Left renal pelvis (tissue), 4 donors: ENCODE data around the gene IGFN1. TPM values are rescaled to one million over a fixed set of nuclear protein-coding genes. Genes with fewer than 3 reads are reported as not detected.

ENCODE experiments used
- DNase-seq, 4 donors: peaks; one replicate each; pipeline ENCODE4 v3.0.0-alpha.2; 2013; ENCODE audit warnings: low read depth in 4 of 4, low spot score in 3 of 4
- polyA plus RNA-seq, 4 donors: library from polyadenylated mRNA; unstranded; fragments of 120-200 nt; gene quantifications; one replicate each; pipeline ENCODE4 v1.2.1, GENCODE V29; 2013; ENCODE audit not compliant: insufficient read length in 4 of 4

IGFN1 gene
- 10 to 100 TPM in 1 of 4 donors, 1 to 10 TPM in 1, under 1 TPM in 2; 0.46 to 10.6 (median 1.2) TPM for polyA plus RNA-seq

DNA sequence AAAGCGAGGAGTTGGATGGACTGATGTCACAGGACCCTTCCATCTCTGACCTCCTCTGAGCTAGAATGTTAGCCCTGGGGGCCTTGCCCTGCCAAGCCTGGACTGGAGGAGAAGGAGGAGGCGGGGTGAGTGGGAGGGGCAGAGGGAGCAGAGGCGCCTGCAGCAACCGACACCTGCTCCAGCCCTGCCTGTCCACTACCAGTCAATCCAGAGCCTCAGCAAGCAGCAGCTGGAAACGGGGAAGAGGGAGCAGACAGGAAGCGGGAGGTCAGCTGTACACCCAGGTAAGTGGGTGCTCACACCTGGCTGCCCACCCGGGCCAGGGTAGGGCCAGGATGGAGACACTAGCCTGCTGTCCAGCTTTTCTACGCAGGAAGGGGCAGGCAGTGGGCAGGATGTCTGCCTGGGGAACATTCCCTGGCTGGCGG is at the start of gene IGFN1:
Gene IGFN1 (plus strand): TSS at position 201 of the 428 bp plus-strand sequence. CDS start 2,470 bp downstream, outside the sequence.
- no peak for DNase-seq

DNA sequence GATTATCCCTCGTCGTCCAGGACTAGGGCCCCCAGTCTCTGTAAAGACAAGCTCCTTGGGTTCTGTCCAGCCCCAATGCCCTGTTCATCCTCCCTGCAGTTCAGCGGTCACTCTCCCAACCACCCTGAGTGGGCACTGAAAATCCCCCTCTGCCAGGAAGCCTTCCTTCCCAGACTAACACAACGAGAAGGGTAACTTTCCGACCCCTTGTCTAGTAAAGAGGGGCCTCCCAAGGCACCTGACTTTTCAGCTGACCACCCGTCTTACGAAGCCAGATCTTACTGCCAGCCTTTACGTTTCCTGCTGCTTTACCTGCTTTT is 49.7 kb upstream of the IGFN1 start:
- DNase-seq, result no peak

DNA sequence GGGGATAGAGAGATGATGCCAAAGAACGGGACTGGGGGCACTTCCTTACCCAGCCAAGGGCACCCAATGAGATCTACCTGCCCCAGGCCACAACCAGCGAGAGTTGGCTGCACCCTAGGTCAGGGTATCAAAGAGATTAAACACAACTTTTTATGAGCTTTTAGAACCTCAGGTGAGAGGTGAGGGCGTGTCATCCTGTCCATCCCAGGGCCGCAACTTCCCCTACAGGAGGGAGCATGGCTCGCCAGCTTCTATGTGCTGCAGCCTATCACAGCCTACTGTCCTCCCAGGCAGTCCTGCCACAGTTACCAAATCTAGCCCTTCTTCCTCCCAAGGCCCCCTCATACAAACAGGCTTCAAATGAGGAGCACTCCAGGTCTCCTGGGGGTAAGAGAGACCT is 49.2 kb upstream of the IGFN1 start:
- no peak for DNase-seq

DNA sequence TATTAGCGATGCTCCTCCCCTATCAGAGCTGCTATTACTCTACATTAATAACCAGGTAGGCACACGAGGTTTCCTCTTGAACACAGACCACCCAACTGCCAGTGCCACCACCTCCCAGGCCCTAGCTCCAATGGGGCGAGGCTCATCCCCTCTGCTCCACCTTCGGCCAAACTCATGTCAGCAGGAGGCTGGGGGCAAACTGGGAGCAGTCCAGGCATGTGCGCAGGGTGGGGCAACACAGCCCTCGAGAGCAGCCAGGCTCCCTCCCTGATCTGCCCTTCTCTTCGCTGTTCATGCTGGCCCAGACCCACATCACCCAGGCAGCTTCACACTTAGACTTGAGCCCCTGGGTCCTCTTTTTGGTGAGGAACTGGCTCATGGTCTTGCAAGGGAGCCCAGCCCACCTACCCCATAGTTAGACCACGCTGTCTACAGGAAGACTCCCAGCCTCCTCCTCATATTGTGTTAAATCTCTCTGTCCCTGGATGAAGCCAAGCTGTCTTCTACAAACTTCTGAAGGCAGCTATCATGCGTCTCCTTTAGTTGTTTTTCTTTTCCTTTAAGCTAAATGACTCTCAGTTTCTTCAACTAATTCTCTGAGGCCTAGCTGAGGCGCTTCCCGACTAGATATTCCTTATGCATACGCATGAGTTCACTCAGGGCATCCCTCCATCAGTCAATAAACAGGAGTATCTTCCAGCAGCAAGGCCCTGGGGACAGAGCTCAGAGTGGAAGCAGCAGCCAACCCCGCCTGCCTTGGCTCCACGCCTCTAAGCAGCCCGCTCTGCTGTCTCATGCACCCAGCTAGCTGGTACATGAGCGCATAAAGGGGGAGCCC is 48.4 kb upstream of the IGFN1 start:
- DNase-seq, result no peak

DNA sequence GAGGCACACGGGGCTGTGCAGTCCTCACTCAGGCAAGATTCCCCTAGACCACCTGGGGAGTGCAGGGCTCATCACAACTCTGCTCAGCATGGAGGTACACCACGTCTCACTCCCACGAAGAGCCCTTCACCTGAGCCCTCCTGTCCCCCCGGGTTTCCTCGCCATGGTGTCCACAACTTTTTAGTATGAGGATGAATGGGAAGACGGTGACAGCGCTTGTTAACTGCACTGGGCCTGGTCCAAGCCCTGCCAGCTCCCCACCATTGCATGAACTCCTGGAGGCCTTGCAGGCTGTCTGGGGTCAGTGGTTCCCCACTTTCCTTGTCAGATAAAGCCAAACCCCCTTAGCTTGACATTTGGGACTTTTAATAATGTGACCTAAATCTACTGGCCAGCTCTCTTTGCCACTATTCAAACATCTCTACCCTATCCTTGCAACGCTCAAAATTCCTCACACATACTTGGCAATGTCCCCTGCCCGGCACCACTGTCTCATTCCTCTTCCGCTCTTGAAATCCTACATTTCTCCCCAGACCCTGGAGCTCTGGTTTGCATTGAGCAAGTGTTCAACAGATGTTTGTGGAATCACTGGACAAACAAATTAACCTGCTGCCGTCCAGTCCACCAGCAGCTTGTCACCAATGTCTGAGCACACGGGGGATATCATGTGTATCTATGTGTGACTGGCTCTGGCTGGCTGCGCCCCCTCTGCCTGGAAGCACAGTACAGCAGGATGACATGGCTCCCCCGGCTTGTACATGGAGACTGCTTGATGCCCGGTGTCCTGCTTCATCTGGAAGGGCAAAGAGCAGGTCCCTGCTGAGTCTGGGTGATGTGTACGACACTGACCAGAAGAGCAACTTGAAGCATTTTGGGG is 47.5 kb upstream of the IGFN1 start:
- DNase-seq, result no peak

DNA sequence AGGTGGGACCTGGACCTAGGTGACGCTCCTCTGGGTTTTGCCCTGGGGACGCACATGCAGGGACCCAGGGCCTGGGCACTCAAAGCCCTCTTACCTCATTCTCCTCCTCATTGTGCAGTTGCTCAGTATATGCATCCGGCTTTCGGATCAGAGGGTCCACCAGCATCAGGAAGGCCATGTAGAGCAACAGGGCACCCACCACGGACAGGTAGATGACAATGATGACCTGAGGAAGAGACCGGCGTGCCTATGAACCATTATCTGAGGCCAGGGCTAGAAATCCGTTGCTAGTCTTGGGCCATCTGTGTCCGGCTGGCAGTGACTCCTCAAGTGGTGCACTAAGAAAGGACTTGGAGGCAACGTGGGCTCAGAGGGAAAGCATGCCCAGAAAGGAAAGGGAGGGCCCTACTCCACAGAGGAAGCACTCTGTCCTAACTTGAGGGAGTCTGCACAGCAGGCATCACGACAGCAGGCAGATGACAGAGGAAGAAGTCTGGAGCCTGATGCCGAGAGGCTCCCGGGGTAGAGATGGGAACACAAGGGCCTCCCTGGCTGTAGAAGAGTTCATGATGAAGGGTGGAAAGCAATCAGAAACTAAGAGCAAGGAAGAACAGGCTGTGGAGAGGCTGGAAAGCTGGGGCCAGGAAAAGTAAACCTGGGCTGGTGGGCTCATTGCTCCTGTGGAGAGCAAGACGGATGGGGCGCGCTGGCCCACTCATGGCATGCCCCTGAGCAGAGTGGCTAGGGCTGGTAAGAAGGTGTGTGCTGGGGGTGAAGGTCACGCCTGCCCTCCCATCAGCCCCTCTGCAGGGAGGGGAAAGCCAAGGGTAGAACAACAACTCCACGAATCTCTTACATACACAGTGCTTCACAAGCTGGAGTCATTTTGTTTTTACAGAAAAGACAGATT is 46.6 kb upstream of the IGFN1 start:
- no peak for DNase-seq

DNA sequence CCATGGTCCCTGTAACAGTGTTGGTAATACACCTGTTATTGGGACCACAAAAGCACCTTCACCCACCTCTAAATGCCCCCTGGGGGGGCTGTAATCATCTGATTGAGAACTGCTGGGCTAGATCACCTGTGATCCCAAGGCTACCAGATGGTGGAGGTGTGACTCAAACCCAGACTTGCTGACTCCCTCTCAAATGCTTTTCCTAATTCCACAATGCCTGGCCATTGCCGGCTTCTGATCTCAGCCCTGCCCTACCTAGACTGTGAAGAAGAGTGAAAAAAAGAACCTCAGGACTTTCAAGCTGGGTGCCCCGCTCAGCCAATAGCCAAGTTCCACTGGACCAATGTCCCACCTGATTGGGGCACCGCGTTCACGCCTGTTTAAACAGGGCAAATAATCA is 45.9 kb upstream of the IGFN1 start:
- DNase-seq, result no peak

DNA sequence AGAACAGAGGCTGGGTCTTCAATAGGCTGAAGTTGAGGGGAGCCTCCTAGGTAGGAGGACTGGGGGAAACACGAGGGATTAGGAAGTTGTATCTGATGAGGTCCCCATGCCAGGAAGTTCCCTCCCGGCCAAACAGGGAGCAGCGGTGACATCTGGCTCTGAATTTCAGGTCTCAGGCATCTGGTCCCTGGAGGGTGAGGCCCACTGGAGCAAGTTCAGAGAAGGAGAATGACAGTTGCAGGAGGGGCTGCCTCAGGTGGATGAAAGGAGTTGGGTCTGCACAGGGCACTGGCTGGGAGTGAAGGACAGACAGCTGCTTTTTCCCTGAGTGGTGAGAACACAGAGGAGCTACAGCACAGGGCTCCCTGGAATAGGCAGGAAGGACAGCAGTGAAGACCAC is 45.5 kb upstream of the IGFN1 start:
- DNase-seq, result no peak

DNA sequence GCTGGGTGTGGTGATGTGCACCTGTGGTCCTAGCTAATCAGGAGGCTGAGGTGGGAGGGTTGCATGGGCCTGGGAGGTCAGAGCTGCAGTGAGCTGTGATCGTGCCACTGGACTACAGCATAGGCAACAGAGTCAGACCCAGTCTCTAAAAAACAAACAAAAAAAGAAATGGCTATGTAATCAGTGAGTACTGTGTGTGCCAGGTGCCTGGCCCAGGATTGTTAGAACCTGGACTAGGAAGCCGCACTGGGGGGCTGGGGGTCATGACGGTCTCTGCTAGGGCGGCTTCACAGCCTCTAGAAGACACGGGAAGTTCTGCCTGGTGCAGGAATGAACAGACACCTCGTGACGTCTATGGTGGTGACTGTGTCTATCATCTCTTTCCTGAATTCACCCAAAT is 44.8 kb upstream of the IGFN1 start:
- DNase-seq, result no peak

DNA sequence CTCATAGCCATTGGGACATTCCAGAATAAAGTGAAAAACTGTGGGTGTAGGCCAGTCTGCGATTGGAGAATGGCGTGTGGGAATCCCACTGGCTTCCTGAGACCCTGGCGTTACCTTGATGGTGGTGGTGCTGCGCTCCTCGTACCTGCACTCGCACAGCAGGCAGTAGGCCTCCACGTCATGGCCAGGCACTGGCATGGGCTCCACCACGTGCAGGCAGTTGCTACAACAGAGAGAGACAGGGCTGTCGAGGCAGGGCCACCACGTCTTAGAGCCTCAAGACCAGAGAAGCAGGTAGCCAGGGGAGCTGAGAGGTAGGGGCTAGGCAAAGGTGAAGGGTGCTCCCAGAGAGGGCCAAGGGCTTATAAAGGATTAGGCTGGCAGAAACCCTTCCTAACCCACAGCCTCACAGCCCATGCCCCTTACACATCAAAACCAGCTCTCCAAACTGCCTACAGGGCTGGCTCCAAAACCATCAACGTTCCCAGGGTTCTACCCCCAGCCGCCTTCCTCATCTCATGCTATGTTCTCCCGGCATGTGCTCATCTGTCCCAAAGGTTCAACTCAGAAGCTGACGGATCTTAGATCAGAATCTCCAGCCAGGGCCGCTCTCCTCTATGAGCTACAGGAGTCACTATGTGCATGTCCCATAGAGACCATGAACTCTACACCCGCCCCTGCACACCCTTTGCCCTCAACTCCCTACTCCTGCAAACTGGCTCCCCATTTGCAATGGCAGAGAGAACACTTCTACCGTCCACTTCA is 43.8 kb upstream of the IGFN1 start:
- DNase-seq, result no peak

DNA sequence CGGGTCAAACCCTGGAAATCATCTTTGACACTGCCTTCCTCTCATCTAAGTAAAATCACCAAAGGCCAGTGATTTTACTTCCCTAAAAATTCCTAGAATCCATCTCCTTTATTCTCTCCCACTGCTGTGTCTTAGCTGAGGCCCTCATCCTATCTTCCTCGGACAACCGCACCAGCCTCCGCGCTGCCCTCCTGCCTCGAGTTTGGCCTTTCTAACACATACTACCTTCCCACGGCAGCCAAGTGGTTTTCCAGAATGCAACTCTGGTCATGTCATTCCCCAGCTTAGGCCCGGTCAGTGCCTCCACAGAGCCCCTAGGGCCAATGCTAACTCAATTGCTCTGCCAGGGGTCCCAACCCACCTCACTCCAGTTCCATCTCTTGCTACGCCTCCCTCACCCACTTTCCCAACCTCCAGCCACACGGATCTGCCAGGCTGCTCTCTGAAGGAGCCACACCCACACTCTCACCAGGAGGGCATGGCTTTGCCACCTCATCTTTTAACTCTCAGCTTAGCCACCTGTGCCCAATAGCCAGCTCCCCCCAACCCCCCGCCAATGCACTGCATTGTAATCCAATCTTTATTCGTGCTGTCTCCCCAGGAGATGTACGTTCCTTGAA is 43.1 kb upstream of the IGFN1 start:
- DNase-seq, result no peak

DNA sequence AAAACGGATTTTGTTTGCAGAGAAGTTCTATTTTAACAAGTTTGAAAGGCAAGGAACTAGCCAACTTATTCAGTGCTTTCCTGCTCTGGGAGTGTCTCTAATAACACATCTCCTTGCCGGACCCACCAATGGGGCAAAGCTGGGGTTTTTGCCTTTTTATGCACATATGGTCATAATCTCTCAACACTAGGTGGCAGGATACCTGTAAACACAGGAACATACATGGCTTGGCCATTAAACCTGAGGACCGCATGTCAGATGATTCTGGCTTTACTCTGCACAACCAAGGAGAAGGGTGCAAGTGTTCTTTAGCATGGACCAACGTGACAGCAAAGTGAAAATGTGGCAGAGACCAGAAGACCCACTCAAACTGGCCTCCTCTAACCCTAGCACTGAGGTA is 41.2 kb upstream of the IGFN1 start:
- no peak for DNase-seq

DNA sequence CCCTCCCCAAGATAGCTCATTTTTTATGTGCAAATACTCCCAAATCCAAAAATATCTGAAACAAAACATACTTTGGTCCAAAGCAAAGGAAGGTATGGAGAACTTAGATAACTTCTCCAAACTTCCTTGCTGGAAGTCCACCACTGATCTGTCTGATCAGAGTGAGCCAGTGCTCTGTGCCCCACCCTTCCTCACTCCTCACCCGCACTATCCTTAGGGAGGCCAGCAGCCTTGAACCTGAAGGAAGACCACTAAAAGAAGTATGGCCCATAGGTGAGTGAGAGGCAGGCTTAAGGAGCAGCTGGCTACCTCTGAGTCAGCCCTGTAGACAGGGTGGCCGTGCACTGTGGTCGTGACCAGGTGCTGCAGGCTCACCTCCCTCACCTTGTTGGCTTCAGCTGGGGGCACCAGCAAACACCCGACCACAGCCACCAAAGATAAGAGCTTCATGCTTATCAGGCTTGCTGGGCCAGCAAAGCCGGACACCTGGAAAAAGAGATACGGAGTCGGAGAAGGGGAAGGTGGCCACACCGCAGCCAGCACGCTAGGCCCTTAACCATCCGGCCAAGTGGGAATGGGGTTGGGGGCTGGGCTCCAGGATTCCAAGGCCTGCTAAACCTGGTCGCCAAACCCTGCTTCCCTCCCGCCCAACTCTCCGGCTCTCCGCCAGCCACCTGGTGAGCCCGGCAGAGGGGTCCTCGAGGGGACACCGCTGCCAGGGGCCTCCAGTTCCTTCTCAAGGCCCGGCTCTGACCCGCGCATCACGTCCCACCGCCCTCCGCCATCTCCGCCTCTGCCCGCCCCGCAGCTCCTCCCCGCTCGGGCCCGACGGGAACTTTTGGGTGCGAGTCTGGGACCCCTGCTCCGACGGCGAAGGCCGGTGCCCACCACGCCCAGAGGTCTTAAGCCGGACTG is 36.9 kb upstream of the IGFN1 start:
- DNase-seq, result peak in 1 of 4 donors; percentile 32

DNA sequence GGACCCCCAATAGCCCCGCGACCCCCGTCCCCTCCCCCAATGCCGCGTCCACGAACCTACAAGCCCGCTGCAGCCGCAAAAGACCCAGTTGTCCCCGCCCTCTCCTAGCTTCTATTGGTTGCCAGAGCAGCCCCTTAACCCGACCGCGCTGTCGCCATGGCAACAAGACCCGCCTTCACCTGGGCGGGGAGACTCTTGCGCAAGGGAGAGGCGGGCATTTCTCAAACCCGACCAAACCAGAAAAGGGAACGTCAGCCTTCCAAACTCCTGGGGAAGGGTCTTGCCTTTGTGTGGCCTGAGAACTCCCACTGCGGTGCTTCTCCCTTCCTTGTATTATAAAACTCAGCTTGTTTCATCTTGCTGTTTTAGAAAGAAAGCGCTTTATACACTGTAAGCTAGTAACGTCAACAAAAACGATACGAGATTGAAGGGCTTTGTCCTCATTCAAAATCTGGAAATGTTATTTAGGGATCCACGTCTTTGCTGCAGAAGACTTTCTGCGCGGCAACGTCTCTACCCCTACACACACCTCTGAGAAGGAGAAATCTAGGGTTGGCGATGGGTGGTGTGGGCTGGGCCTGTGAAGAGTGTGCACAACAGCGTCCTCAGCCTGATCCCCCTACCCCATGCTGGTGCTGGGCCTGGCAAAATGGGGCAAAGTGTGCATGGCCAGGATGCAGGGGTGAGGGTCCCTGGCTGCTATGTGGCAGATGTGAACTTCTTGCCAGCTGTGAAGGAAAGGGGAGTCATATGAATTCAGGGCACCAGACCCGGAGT is 36.0 kb upstream of the IGFN1 start, which contains the start of gene TMEM9:
Gene TMEM9 (minus strand): TSS at position 86 of the 777 bp plus-strand sequence. CDS start 551 bp downstream, outside the sequence.
- peak; percentile 96 to 99 (median 97) for DNase-seq

DNA sequence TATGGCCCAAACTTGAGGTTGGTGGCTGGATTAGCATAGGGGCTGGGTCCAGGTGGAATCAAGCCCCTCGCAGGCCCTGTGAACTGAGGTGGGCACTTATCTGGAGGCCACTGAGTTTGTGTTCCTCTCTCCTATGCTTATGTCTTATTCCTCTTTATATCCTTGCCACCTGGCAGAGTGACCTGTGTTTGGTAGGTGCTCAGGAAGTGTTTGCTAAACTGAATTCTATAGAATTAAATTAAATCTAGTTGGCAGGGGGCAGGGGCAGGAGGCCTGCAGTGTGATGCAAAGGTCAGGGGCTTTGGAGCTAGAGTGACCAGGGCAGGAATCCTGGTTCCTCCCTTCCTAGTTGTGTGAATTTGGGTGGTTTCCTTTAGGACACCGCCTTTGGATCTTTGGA is 35.3 kb upstream of the IGFN1 start:
- DNase-seq, result no peak

DNA sequence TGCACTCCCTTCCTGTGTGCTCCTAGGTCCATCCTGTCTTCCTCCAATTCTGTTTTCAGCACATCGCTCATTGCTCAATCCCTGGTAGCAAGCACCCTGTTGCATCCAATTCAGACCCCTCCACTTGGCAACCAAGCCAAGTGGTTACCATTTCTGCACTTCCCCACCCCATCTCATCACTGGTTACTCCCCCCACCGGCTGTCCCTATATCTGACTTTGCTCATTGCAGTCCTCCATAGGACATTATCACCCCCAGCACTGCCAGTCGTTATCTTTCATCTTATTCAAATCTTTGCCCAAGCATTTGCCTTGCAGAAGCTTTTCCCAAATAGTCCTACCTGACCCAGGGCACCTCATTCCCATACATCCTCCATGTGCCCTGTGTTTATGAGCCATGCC is 34.3 kb upstream of the IGFN1 start:
- DNase-seq, result no peak

DNA sequence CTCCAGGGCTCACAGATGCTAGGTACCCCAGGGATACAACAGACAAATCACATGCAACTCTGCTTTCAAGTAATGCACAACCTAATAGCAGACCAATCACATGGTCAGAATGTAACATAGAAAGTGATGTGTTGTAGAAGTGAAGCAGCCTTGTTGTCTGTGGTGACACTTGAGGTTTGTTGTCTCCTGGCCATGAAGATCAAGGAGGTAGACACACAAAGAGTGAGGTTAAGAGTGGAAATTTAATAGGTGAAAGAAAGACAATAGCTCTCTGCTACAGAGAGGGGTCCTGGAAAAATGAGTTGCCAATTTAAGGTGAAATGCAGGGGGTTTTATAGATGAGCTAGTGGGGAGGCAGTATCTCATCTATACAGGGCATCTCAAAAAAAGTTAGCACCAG is 33.8 kb upstream of the IGFN1 start:
- no peak for DNase-seq

DNA sequence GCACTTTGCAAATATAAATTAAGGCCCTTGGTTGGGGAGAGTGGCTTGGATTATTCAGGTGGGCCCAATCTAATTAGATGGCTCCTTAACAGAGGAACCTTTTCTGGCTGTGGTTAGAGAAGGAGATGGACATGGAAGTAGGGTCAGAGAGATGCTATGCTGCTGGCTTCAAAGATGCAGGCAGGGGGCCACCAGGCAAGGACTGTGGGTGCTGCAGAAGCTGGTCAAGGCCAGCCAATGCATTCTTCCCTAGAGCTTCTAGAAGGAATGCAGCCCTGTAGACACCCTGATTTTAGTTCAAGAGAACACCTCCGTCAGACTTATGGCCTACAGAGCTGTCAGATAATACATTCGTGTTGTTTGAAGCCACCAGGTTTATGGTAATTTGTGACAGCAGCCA is 32.7 kb upstream of the IGFN1 start:
- no peak for DNase-seq
